Measurements from ENCODE around the gene VEGFB.

Gene VEGFB

GRCh38 chr11:64278576-64279190 is 44.3 kb downstream of the VEGFB start:
- DNase-seq (ENCODE audit: low read depth), result no peak
- H3K4me3 ChIP-seq (ENCODE audit: low read depth, low read length), result no peak overlapping the region
- TF ChIP-seq, protein P1, sequence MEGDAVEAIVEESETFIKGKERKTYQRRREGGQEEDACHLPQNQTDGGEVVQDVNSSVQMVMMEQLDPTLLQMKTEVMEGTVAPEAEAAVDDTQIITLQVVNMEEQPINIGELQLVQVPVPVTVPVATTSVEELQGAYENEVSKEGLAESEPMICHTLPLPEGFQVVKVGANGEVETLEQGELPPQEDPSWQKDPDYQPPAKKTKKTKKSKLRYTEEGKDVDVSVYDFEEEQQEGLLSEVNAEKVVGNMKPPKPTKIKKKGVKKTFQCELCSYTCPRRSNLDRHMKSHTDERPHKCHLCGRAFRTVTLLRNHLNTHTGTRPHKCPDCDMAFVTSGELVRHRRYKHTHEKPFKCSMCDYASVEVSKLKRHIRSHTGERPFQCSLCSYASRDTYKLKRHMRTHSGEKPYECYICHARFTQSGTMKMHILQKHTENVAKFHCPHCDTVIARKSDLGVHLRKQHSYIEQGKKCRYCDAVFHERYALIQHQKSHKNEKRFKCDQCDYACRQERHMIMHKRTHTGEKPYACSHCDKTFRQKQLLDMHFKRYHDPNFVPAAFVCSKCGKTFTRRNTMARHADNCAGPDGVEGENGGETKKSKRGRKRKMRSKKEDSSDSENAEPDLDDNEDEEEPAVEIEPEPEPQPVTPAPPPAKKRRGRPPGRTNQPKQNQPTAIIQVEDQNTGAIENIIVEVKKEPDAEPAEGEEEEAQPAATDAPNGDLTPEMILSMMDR (IDR thresholded peaks at IDR 0.05; ENCODE audit: low read depth, low read length, missing control alignments), result no peak

DNA sequence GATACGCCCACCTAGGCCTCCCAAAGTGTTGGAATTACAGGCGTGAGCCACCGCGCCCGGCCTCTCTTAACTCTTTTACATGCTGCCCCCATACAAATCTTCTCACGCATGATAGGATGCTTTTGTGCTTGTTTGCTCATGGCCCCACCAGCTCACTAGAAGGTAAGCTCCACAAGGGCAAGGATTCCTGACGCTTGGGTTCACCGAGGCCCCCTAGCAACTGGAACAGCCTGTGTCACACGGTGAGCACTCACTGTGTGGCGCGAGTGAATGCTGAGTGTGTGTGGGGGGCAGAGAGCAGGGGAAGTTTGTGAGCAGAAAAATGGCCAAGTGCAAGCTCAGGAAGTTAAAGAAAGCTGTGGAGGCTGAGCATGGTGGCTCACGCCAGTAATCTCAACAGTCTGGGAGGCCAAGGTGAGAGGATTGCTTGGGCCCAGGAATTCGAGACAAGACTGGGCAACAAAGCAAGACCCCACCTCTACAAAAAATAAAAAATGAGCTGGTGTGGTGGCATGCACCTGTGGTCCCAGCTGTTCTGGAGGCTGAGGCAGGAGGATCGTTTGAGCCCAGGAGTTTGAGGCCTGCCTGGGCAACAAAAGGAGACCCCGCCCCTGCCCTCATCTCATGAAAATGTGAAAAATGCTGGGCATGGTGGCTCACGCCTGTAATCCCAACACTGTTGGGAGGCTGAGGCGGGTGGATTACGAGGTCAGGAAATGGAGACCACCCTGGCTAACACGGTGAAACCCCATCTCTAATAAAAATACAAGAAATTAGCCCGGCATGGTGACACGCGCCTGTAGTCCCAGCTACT is 47.8 kb downstream of the VEGFB start:
- no peak overlapping the region for H3K4me3 ChIP-seq (ENCODE audit: low read depth, low read length)
- TF ChIP-seq, protein P1 (IDR thresholded peaks at IDR 0.05; ENCODE audit: low read depth, low read length, missing control alignments), result no peak
- no peak for DNase-seq (ENCODE audit: low read depth)

DNA sequence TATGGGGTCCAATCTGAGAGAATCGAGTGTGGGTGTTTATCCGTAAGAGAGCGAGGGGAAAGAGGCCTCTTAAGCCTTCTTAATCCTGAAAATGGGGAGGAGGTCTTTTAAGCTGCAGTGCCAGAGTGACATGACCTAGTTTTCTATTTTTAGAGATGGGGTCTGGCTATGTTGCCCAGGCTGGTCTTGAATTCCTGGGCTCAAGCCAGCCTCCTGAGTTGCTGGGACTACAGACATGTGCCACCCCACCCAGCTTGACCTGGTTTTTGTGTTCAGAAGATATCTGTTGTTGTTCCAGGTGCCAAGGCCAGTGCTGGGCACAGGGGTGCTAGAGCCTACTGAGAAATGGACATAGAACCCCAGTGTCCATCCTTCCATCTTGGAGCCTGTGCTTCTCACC is 48.7 kb downstream of the VEGFB start:
- H3K4me3 ChIP-seq (ENCODE audit: low read depth, low read length), result no peak overlapping the region
- TF ChIP-seq, protein P1 (IDR thresholded peaks at IDR 0.05; ENCODE audit: low read depth, low read length, missing control alignments), result no peak
- DNase-seq (ENCODE audit: low read depth), result no peak

GRCh38 chr11:64284048-64284961 is 49.9 kb downstream of the VEGFB start, which contains the start of gene BAD:
Gene BAD, minus strand, starts transcription at chr11:64284665. Its CDS starts 297 bp downstream, at chr11:64284368.
- TF ChIP-seq, protein P1 (IDR thresholded peaks at IDR 0.05; ENCODE audit: low read depth, low read length, missing control alignments), result no peak
- no peak for DNase-seq (ENCODE audit: low read depth)
- peak within 1 kb of the TSS; percentile 71 for H3K4me3 ChIP-seq (ENCODE audit: low read depth, low read length)

- H3K4me3 ChIP-seq (ENCODE audit: low read depth, low read length), result peak within 1 kb of the TSS; percentile 71
- TF ChIP-seq, protein P1 (IDR thresholded peaks at IDR 0.05; ENCODE audit: low read depth, low read length, missing control alignments), result no peak
- DNase-seq (ENCODE audit: low read depth), result no peak
Measured at GRCh38 chr11:64284962-64285884, 50.8 kb downstream of the VEGFB start, which contains the start of gene GPR137. Gene GPR137, plus strand, starts transcription at chr11:64285848. Its CDS starts 677 bp downstream, at chr11:64286525.
